ENCODE results near the gene SLC44A5.

- TF ChIP-seq MAX (IDR thresholded peaks at IDR 0.05) (no peak), TAF1 (IDR thresholded peaks at IDR 0.05; ENCODE audit: low read depth) (no peak), EP300 (IDR thresholded peaks at IDR 0.05; ENCODE audit: borderline replicate concordance) (no peak), REST (IDR thresholded peaks at IDR 0.05; ENCODE audit: low read depth) (no peak), RAD21 (IDR thresholded peaks at IDR 0.05; ENCODE audit: low read depth) (no peak), CREB1 (IDR thresholded peaks at IDR 0.05; ENCODE audit: low read depth) (no peak), TEAD4 (IDR thresholded peaks at IDR 0.05) (no peak), TCF12 (IDR thresholded peaks at IDR 0.05; ENCODE audit: low read depth) (no peak), YY1 (IDR thresholded peaks at IDR 0.05; ENCODE audit: low read depth) (no peak)
Observed at GRCh38 chr1:75461808-75462325, 149.0 kb downstream of the SLC44A5 start.

Data from Ishikawa (cell line).